ENCODE data around the gene ATG101.
"Not testable (repeated sequence)": the region's sequence is repeated elsewhere in the genome, so short reads cannot be mapped to it uniquely, and the experiment has no call there.

ATG101 gene

DNA sequence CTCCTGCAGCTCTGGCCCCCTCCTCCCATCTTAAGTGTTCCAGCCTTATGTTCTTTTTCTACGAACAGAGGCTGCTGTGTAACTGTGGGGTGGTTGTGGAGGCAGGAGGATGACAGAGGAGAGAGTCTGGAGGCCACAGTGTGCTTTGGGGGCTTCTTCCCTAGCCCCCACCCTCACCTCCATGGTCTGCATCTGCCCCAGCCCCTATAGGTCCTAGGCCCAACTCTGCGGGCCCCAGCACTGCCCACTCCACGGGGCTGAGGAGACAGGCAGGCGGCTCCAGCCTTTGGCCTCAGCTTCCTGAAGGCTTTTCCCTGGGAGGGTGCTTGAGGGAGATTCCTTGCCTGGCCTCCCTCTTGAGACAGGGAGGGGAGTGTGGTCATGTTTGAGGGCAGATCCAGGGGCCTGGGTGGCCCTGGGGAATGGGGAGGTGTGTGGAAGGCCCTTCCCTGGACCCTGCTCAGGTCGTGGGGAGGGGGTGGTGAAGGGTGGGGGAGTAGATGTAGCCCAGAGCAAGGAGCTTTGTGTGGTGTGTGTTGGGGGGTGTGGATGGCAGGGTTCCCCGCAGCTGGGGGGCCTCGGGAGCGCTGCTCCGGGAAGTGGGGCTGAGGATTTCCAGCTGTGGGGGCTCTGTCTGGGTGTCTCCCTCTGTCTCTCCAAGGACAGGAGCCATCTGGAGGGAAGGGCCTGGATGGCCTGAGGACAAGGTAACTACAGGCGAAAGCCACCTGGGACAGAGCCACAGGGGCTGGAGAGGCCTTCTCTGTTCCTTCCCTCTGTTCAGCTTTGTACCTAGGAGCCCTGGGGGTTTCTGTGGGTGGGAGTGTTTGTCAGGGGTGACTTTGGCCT lies 10.8 kb downstream of the ATG101 start:
- no peak for DNase-seq

DNA sequence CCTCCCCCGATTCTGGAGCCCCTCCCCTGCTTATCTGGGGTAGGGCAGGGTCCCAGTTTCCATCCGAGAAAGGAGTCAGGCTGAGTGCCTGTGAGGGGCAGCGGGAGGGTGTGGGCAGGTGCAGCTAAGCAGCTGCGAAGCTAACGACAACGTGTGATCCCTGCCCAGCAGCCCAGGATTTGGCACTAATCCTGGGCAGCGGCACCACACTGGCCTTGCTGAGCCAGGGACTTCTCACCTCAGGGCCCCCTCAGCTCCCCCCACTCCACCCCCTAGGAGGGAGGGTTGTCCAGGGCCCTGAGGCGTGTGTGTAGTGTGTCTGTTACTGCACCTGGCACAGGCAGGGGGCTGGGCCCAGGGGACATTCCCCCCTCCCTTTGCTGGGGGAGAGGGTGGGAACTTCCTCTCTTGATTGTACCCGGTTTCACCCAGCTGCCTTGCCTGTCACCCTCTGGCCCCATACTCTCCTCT lies 11.5 kb downstream of the ATG101 start:
- peak; percentile 89 for DNase-seq

DNA sequence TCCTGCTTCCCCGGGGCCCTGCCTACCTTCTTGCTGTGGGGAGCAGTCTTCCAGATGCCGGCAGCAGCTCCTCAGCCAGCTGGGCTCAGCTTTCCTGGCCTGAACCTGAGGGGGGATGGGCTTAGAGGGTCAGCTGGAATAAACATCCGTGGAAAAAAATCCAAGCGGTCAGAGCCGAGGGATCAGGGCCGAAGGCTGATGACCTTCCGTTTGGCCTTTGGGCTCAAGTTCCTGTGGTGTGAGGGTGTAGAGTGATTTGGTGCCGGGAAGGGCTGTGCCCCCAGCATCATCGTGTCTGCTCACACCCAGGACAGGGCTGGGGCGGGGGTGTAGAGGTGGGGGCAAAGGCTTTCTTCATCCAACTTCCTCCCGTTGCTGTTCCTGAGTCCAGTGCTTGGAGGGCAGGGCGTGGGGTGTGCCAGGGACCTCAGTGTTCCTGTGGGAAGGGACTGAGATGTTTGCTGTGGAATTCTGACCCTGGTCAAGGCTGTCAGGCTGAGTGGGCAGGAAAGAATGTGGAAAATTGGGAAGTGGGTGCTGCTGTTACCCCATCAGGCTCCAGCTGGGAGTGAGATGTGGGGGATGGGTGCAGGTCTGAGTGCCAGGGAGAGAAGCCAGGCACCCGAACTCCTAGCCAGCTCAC lies 12.4 kb downstream of the ATG101 start:
- DNase-seq: no peak

DNA sequence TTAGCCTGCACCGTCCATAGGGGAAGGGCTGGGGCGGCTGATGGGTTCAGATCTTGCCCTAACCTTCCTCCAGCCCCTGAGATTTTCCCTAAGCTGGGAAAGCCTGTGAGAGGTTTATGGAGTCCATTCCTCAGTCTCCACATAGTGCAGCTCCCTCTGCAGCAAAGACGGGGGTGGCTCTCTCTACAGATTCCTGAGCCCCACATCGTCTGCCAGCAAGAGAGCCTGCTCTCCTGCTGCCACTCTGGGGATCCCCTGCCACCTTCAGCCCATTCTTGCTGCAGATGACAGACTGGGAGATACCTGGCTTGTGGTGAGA lies 12.8 kb downstream of the ATG101 start:
- no peak for DNase-seq

DNA sequence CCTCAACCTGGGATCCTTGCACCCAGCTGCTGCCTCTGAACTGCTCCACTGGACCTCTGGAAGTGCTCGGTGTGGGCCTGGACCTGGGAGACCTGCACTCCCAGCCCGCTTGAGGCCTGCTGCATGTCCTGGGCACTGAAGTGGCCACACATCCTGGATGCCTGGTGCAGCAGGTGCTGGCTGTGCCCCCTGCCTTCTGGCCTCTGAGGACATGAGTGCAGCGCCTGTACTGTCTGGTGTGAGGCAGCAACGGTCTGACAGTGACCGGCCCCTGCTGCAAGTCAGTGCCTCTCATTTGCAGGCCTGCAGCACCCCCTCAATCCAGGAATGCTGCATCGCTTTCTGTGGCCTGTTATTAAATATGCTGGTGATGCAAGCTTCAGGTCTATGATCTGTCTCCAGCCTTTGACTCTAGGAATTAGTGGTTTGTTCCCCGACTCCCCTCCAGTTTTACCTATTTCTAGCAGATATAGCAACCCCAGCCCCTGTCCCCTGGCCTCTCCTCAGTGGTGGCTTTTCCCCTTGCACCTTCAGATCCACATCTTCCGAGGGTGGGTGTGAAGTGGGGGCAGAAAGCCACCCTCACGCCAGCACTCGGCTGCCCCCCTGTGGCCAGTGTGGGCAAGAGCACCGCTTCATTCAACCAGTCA lies 13.3 kb downstream of the ATG101 start:
- DNase-seq: peak; percentile 56 to 70

DNA sequence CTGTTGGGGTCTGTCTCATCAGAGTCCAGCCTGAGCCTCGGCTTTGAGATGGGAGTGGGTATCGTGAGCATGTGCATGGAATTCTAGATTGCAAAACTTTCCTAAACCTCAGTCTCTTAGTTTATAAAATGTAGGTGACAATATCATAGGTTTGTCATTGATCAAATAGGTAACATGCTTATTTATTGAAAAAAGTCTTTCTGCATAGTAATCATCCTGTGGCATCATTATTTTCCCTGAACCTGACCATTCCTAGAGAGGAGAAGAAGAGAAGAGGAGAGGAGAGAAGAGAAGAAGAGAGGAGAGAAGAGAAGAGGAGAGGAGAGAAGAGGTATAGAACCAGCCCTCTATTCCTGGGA lies 13.8 kb downstream of the ATG101 start:
- no peak for DNase-seq

DNA sequence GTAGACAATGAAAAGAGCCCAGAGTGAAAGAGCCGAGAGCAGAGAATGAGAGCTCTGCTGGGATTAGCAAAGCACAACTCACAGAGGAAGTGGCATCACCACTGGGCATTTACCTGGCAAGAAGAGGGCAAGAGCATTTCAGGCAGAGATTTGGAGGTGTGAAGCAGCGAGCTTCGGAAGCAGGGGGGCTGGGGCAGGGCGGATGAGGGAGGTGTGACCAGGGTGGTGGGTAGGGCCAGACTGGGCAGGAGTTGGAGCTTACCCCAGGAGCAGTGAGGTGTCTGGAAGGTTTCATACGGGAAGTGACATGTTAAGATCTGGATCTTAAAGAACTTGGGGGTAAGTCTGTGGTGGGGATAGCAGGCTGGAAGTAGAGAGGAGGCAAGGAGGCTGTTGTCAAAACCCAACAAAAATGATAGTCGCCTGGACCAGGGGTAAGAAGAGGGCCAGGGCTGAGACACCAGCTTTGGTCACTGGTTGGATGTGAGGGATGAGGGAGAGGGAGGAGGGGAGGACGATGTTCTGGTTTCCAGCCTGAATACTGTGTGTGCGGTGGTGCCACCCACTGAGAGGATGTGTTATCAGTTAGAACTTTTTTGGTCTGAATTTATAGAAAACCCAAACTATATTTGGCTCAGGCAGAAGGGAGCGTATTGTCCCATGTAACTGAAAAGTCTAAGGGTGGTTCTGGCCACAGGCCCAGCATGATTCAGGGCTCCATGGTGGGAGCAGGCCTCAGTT lies 14.9 kb downstream of the ATG101 start:
- DNase-seq: no peak

DNA sequence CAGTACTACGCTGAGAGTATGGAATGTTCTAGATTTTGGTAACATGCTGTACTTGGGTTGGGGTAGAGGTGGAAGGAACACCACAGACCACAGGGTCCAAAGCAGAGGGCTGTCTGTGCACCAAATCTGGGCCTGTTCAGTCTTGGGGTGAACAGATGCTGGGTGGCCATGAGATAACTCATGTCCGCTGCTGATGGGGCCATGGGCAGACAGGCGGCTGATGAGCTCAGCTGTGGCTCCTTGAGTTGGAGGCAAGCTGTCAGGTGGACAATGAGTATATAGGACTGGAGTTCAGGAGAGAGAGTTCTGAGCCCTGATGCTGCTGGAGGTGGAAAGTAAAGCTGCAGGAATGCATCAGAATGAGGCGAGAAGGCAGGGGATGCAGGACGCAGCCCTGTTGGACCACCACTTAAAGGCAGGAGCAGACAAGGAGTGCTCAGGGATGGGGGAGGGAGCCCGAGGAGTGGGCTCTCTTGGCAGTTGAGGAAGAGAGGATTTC lies 16.0 kb downstream of the ATG101 start:
- no peak for DNase-seq

DNA sequence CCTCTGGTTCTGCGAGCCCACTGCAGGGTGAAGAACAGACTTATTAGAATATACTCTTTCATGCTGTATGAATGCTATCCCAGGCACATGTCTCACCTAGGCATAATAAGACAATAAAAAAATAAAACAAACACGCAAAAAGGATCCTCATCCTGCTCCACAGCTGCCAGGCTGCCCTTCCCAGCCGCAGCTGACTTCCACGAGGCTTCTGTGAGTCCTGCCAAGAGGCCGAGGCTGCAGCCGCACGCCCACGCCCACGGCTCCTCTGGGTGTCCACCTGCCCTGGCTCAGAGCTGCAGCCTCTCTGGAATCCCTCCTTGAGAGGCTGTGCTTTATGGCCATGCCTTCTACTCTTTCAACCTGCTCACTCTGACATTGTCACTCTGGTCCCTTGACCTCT lies 16.6 kb downstream of the ATG101 start:
- DNase-seq: peak in 1 of 2 experiments; percentile 15

DNA sequence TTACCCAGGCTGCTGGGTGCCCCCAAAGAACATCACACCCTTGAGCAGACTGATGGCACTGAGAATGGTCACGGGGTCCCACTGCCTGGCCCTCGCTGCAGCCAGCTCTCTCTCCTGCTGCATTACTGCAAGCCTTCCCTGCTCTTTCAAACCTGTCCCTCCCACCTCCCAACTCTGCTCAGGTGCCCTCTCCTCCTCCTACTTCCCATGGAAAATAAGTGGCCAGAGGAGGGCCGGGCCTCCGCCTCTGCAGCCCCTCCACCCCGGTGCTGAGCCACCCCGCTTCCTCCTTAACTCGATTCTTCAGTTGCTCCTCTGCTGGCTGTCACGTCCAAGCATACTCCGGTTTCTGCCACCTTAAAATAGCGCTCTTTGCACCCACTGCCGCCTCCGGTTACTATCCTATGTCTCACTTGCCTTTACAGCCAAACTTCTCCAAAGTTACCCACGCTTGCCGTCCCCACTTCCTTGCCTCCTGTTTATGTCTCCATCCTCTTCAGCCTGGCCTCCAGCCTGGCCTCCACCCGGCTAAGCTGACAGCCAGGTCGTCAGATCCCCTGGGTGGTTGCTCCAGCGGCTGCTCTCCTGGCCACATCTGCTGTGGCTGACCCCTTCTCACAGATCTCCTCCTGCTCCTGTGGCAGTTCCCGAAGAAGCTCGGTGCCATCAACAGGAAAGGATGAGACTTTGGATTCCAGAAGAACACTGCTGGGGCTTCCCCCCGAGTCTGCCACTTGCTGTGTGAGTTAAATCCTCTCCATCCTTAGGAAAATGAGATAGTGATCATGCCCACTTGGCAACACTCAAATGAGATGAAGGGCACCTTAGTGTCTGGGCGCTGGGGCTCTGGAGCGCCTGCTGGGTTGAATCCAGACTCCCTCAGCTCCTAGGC lies 17.4 kb downstream of the ATG101 start:
- no peak for DNase-seq

DNA sequence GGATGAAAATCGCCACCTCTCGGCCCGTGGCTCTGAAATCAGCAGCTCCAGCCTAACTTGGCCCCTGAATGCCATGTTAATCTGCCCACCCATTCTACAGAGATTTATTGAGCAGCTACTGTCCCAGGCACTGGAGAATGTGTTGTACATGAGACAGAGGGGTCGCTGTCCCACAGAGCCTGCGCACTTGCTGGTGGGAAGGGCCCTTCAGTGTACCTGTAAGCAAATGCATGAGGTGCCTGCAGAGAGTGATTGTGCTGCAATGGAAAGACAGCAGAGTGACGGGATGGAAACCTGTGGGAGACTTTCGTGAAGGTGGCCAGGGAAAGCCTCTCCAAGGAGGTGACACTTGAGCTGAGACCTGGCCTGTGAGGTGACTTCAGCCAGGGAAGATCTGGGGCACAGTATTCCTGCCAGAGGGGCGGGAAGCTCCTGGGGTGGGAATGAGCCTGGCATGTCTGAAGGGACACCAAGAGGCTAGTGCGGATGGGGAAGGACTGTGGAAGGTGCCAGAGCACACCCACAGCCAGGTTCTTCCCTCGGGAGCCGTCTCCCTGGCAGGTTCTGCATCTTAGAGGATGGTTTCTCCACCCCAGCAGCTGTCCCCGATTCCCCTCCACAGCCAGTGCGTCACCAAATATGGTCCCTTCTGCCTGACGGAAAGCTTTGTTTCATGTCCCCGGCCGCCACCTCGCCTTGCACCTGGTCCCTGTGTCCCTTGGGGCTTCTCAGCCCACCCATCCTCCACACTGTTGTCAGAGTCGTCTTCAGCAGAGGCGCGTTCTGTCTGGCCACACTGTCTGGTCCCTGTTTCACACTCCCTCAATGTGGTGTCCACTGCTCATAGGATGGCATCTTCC lies 18.4 kb downstream of the ATG101 start:
- no peak for DNase-seq

DNA sequence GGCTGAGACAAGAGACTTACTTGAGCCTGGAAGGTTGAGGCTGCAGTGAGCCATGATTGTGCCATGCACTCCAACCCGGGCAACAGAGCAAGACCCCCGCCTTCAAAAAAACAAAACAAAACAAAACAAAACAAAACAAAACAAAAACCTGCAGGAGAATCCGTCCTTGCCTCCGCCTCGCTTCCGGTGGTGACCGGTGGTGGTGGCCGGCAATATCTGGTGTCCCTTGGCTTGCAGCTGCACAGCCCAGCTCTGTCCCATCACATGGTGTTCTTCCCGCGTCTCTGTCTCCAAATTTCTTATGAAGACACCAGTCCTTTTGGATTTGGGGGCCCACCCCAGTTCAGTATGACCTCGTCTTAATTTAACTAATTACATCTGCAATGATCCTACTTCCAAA lies 19.7 kb downstream of the ATG101 start:
- DNase-seq: no peak

DNA sequence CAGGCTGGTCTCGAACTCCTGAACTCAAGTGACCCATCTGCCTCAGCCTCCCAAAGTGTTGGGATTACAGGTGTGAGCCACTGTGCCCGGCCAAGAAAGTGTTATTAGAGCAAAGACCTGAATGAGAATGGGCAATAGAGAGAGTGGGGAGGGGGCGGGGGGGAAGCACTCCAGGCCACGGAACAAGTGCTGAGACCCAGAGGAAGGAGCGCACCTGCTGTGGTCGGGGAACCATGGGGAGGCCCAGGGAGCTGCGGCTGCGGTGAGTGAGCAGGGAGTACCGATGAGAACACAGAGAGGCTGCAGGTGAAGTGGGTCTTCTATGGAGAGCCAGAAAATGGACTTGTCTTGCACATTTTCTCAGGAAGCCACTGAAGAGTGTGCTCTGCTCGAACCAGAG lies 20.5 kb downstream of the ATG101 start:
- DNase-seq: no peak

DNA sequence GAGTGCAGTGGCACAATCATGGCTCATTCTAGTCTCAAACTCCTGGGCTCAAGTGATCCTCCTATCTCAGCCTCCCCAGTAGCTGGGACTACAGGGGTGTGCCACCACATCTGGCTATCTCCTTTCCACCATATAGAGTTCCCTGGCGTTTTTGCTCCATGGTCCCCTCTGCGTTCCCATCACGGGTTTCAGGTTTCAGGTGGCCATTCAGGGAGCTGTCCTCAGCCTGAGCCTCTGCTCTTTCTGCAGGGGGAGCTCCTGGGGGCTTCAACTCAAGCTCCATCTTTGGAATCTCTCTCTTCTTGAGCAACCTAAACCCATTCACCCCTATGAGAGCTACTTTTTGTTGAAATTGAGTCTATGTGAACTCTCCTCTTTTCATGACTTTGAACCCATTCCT lies 21.3 kb downstream of the ATG101 start:
- no peak for DNase-seq

DNA sequence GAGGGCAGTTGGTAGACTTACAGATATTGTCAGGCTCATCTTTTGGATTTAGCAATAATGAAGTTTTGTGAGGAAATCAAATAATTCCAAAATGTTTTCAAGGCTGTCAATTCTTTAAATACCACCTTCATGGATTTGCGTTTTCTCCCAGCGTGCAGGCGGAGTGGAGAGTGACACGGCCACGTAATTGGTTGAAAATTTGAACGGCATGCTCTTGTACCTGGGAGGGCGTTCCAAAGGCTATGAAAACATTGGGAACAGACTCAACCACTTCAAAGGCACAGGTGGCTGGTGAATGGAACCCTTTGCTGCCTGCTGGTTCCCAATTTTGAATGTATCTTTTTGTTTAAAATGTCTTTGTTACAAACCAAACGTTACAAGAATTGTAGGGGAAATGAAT lies 22.1 kb downstream of the ATG101 start:
- DNase-seq: no peak

DNA sequence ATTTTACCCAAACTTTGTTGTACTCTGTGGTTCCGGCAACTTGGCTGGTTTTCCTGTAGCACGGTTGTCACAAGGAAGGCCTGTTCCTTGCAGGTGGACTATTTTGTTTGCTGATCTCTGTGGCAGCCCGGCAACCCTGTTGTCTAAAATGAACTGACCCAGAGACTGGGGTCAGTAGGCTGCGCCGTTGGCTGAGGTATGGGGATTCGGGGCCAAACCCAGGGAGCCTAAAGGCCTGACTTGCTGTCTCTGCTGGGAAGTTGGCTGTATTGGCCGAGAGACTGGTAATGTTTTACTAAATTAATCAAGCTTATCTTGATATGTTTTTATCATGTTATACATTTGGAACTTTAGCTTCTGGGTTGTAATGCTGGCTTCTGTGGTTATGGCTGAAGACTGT lies 23.6 kb downstream of the ATG101 start:
- no peak for DNase-seq

DNA sequence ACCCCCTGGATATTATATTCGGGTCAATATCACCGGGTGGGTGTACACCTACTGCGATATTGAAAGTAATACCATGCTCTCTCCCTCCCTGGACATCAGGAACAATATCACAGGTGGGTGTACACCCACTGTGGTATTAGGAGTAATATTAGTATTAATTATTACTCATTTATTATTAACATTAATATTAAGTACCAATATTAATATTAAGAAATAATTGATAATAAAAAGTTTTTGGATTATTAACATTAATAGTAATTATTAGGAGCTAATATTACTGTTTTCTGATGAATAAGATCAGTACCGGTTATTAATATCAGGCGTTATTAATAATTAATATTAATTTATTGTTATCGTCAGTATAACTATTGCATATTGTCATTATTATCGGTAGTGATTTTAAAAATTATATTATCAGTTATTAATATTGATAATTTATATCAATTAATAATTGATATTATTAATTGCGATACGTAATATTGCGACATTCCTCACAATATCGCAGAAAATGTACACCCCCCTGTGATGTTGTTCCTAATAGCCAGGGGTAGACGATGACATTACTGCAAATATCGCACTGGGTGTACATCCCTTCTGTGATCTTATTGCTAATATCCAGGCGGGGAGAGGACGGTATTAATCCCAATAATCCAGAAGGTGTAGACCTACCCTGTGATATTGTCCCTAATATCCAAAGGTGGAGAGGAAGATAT lies 26.7 kb downstream of the ATG101 start:
- no peak for DNase-seq

DNA sequence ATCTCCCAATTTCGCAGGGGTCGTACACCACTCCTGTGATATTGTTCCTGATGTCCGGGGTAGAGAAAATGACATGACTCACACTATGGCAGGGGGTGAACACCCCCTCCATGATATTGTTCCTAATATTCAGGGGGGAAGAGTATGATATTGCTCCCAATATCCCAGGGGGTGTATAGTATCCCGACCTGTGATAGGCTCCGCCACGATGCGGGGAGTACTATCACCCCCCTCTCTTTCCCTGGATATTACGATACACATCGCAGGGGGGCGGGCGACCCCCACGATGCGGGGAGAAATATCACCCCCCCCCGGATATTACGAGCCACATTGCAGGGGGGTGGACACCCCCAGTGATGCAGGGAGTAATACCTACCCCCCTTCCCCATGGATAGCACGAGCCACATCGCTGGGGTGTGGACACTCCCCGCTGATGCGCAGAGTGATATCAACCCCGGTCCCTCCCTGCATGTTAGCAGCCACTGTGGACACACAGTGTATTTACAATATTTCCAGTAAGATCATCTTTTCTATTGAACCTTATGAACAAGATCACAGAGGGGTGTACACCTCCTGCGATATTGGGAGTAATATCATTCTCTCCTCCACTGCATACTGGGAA lies 27.4 kb downstream of the ATG101 start:
- DNase-seq: no peak

DNA sequence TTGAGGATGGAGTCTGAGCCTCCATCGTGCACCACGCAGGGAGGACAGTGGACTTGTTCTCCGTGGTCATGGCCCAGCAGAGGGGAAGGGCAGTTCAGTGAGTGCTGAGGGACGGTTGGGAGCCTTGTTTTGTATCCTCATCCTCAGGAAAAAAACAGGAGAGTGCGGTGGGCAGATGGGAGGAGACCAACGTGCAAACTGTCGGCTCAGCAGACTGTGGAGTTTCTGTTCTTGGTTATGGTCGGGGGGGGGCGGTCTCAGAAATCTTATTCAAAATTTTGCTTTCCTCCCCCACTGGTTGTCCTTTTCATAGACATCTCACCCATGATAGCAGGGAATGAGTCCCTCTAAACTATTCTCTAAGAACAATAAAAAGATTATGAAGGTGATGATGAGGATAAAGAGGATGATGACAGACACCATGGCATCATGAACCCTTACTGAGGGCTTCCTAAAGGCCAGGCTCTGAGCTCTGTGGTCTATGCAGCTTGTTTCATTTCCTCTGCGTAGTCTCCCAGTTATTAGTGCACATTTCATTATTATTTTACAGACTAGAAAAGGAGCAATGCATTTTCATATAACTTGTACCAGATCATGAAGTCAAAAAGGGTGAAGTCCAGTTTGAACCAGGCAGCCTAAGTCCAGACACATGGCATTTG lies 34.8 kb downstream of the ATG101 start:
- not testable (repeated sequence) for DNase-seq
